Brain microvascular endothelial cell (primary cell): ENCODE results near the gene SDK2.

Experiments used
- DNase-seq: peaks from one replicate; pipeline ENCODE4 v3.0.0-alpha.2; 2020
- H3K27ac ChIP-seq: fragments of 250-450 bp; sonication (Bioruptor Pico); 2 replicates; pipeline ENCODE4 v1.5.1; 2020; ENCODE audit warnings: mild to moderate bottlenecking, moderate library complexity
- H3K27me3 ChIP-seq: fragments of 250-450 bp; sonication (Bioruptor Pico); replicated peaks from 2 replicates; pipeline ENCODE4 v1.5.1; 2020; ENCODE audit warnings: mild to moderate bottlenecking
- H3K36me3 ChIP-seq: fragments of 250-450 bp; sonication (Bioruptor Pico); replicated peaks from 2 replicates; pipeline ENCODE4 v1.5.1; 2020; ENCODE audit warnings: mild to moderate bottlenecking
- H3K4me3 ChIP-seq: 2 replicates; pipeline ENCODE4 v1.5.1; 2011; ENCODE audit warnings: low read depth, mild to moderate bottlenecking, control low read depth, low read length, moderate library complexity
- in situ Hi-C: cut with HindIII; loops from 2 replicates; pipeline ENCODE4 v1.10.0; 2017; ENCODE audit warnings: low sequenced_read_pairs, low pct_ligation_motif_present
- TF ChIP-seq, protein P1 (sequence below): IDR thresholded peaks from 2 replicates; pipeline ENCODE4 v1.5.1; 2011; ENCODE audit warnings: low read depth, mild to moderate bottlenecking, moderate library complexity, low read length, control low read depth, inconsistent platforms; ENCODE audit errors: missing control alignments

The SDK2 gene

DNA sequence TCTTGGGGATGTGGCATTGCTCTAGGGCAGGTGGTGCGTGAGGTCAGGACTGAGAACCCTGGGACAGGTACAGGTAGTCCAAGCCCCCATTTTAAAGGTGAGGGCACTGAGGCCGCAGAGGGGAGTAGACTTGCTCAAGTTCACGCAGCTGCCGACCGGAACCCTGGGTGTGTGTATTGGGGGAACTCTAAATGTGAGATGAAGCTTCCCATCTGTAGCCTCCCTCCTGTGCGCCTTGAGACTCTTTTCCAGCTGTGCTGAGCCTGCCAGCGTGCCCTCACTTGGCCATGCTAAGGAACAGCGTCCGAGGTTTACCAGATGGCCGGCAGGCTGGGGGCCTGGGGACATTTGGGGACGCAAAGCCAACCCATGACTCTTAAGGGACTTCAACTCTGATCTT is 253.4 kb downstream of the SDK2 start:
- Histone ChIP-seq H3K36me3 (no peaks in the 10 kb centered on the region), H3K27ac (no peak overlapping the region), H3K4me3 (no peak overlapping the region), H3K27me3 (no peaks in the 10 kb centered on the region)
- DNase-seq, result no peak
- in situ Hi-C loops, result no loop called here
- TF ChIP-seq, protein P1, sequence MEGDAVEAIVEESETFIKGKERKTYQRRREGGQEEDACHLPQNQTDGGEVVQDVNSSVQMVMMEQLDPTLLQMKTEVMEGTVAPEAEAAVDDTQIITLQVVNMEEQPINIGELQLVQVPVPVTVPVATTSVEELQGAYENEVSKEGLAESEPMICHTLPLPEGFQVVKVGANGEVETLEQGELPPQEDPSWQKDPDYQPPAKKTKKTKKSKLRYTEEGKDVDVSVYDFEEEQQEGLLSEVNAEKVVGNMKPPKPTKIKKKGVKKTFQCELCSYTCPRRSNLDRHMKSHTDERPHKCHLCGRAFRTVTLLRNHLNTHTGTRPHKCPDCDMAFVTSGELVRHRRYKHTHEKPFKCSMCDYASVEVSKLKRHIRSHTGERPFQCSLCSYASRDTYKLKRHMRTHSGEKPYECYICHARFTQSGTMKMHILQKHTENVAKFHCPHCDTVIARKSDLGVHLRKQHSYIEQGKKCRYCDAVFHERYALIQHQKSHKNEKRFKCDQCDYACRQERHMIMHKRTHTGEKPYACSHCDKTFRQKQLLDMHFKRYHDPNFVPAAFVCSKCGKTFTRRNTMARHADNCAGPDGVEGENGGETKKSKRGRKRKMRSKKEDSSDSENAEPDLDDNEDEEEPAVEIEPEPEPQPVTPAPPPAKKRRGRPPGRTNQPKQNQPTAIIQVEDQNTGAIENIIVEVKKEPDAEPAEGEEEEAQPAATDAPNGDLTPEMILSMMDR, result no peak

DNA sequence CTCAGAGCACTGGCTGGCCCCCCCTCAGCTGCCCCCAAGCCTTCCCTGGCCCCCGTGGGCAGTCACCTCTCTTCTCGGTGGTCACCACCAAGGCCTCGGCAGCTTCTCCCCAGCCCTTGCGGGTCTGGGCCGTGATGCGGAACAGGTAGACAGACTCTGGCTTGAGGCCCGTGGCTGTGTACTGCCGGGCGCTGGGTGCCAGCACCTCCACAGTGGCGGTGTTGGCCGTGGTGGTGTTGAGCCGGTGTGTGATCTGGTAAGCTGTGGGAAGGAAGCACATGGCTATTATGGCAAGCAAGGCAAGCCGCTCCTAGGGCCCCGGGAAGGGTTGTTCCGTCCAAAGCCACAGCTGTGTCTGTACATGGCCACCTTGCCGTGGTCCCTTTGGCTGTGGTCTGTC is 254.0 kb downstream of the SDK2 start:
- DNase-seq, result no peak
- in situ Hi-C loops, result no loop called here
- H3K36me3 ChIP-seq, result no peaks in the 10 kb centered on the region
- TF ChIP-seq, protein P1, result no peak
- H3K27ac ChIP-seq, result no peak overlapping the region
- H3K27me3 ChIP-seq, result no peaks in the 10 kb centered on the region
- no peak overlapping the region for H3K4me3 ChIP-seq

- no peaks in the 10 kb centered on the region for H3K36me3 ChIP-seq
- H3K4me3 ChIP-seq, result no peak overlapping the region
- no peak for DNase-seq
- TF ChIP-seq, protein P1, result no peak
- in situ Hi-C loops, result no loop called here
- H3K27me3 ChIP-seq, result no peaks in the 10 kb centered on the region
- no peak overlapping the region for H3K27ac ChIP-seq
These were observed 254.8 kb downstream of the SDK2 start for GRCh38 chr17:73389411-73389810.

DNA sequence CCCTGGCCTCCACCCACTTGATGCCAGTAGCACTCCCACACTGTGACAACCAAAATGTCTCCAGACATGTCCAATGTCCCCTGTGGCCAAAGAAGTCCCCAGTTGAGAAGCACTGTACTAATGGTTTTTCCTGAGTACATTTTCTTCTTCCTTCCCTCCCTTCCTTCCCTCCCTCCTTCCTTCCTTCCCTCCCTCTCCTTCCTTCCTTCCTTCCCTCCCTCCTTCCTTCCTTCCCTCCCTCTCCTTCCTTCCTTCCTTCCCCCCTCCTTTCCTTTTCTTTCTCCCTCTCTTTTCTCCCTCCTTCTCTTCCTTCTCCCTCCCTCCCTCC is 255.7 kb downstream of the SDK2 start:
- no peak overlapping the region for H3K27ac ChIP-seq
- no peak for DNase-seq
- TF ChIP-seq, protein P1, result no peak
- no peaks in the 10 kb centered on the region for H3K36me3 ChIP-seq
- in situ Hi-C loops, result no loop called here
- no peak overlapping the region for H3K4me3 ChIP-seq
- H3K27me3 ChIP-seq, result no peaks in the 10 kb centered on the region

GRCh38 chr17:73387746-73388577 is 256.3 kb downstream of the SDK2 start:
- in situ Hi-C loops, result no loop called here
- TF ChIP-seq, protein P1, result no peak
- peak; percentile 47 for DNase-seq
- H3K4me3 ChIP-seq, result no peak overlapping the region
- H3K36me3 ChIP-seq, result no peaks in the 10 kb centered on the region
- H3K27ac ChIP-seq, result no peak overlapping the region
- no peaks in the 10 kb centered on the region for H3K27me3 ChIP-seq

DNA sequence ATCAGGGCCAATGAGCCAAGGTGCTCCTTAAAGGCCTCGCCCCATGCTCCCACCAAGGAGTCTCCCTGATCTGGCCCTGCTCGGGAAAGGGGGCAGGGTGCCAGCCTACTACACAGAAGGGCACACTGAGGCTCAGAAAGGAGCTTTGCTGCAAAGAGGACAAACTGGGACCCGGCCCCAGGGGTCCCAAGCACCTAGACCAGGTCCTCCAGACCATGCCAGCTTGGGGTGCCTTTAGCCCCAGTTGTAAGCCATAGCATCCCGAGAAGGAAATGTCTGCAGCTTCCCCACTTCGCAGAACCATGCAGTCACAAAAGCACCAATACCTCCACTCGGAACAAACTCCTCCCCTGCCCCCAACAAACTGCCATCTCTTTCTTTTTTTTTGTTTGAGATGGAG is 257.7 kb downstream of the SDK2 start:
- DNase-seq, result no peak
- Histone ChIP-seq H3K27me3 (no peaks in the 10 kb centered on the region), H3K4me3 (no peak overlapping the region), H3K27ac (no peak overlapping the region), H3K36me3 (no peaks in the 10 kb centered on the region)
- TF ChIP-seq, protein P1, result no peak
- in situ Hi-C loops, result no loop called here
